ENCODE results near the gene TNK2. TPM values are rescaled to one million over a fixed set of nuclear protein-coding genes. Genes with fewer than 3 reads are reported as not detected.

The TNK2 gene
- polyA plus RNA-seq, 3 donors: 0.84 to 131 (median 1.8) TPM

DNA sequence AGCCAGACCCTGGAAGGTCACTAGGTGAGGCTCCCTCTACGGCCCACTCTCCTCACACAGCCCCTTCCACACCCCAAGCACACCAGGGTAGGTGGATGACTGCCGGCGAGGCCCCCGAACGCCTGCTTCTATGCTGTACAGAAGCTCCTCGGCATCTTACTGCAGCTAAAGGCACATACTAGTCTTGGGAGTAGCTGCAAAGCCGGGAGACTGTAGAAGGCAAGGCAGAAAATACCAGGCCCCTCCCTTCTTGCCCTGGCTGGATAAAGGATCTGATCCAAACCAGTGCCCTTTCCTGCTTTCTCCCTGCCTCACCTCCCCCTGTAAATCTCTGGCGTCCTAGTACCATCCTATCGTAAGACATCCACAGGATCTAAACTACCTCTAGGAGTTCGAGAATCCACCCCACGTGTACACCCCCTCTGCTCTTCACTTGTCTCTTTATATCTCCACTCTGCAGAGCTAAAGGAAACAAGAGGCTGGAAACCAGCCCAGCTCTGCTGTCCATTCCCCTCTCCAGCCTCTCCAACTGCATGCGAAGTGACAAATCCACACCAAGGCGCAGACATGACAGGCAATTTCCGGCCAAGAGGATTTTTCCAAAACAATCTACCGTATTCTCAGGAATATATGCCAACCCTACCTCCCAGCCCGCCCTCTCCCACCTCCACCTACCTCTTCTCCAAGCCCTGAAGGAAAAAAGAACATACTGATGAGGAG, 11.8 kb downstream of the TNK2 start:
- Histone ChIP-seq H4K20me1 (ENCODE audit: insufficient read depth, low read length) (peaks cover 33% of the 10 kb centered on the region), H3K9ac (ENCODE audit: insufficient read depth, low read length, poor library complexity, severe bottlenecking) (peak overlapping the region; percentile 88), H2AFZ (ENCODE audit: insufficient read depth, low read depth, low read length, poor library complexity, severe bottlenecking) (peak overlapping the region; percentile 62), H3K4me3 (replicated peaks in 1 of 3; ENCODE audit: low read depth in 2 of 3, low read length in 3 of 3) (peak overlapping the region; percentile 33 to 84 (median 38)), H3K36me3 (replicated peaks in 1 of 2; ENCODE audit: control insufficient read depth in 1 of 2, insufficient read depth in 2 of 2, low read length in 2 of 2) (peaks cover 8 to 9% of the 10 kb centered on the region in 2 donors), H3K4me1 (ENCODE audit: control insufficient read depth in 1 of 2, insufficient read depth in 2 of 2, low read length in 2 of 2) (peaks cover 74 to 82% of the 10 kb centered on the region in 2 donors), H3K27ac (ENCODE audit: low read depth in 1 of 2, low read length in 2 of 2) (peak overlapping the region; percentile 93 to 98), H3K4me2 (replicated peaks; ENCODE audit: extremely low read depth, low read length, poor library complexity, severe bottlenecking) (peak overlapping the region; percentile 99), H3K9me3 (replicated peaks in 1 of 2; ENCODE audit: control insufficient read depth in 1 of 2, insufficient read depth in 1 of 2, low read length in 2 of 2) (no peaks in the 10 kb centered on the region), H3K27me3 (ENCODE audit: control insufficient read depth in 2 of 2, insufficient read depth in 2 of 2, low read length in 2 of 2) (no peaks in the 10 kb centered on the region), H3K79me2 (ENCODE audit: insufficient read depth, low read length) (peaks cover 95% of the 10 kb centered on the region)
- Mint-ChIP-seq H3K4me1 (peaks cover 69% of the 10 kb centered on the region), H3K4me3 (peak overlapping the region; percentile 87 to 90), H3K36me3 (peaks cover 15 to 34% of the 10 kb centered on the region in 2 donors), H3K27ac (peak overlapping the region; percentile 88 to 99 (median 95)), H3K27me3 (ENCODE audit: low read depth in 3 of 3) (no peaks in the 10 kb centered on the region), H3K9me3 (peaks cover 0 to 1% (median 0%) of the 10 kb centered on the region in 7 donors)
- no peak for DNase-seq
- intact Hi-C loops (cut with micrococcal nuclease): no loop called here
- TF ChIP-seq, protein P1, sequence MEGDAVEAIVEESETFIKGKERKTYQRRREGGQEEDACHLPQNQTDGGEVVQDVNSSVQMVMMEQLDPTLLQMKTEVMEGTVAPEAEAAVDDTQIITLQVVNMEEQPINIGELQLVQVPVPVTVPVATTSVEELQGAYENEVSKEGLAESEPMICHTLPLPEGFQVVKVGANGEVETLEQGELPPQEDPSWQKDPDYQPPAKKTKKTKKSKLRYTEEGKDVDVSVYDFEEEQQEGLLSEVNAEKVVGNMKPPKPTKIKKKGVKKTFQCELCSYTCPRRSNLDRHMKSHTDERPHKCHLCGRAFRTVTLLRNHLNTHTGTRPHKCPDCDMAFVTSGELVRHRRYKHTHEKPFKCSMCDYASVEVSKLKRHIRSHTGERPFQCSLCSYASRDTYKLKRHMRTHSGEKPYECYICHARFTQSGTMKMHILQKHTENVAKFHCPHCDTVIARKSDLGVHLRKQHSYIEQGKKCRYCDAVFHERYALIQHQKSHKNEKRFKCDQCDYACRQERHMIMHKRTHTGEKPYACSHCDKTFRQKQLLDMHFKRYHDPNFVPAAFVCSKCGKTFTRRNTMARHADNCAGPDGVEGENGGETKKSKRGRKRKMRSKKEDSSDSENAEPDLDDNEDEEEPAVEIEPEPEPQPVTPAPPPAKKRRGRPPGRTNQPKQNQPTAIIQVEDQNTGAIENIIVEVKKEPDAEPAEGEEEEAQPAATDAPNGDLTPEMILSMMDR (IDR thresholded peaks at IDR 0.05): no peak
- 6% methylated on average over 10 of the region's 16 CpGs for WGBS (ENCODE audit: insufficient coverage)

DNA sequence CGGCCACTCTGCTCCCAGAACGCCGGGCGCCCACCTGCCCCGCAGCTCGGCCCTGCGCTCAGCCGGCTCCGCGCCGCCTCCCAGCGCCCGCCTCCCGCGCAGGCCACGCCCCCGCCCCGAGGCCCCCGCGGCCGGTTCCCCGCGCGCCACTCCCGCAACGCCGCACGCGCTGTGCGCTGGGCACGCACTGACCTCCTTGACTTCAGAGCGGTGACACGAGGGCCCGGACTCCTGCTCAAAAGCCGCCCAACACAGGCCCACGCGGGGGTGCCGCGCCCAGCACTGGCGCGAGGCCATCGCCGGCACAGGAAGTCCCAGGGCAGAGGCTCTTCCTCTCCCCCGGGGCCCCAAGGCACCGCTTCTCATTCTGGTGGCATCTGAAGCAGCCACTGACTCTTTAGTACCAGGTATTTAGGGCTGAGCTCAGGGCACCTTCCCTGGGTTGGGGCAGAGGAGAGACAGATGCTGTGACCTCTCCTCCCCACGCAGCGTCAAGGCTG, 12.4 kb downstream of the TNK2 start:
- peak overlapping the region; percentile 47 to 84 (median 55) for H3K4me3 ChIP-seq (replicated peaks in 1 of 3; ENCODE audit: low read depth in 2 of 3, low read length in 3 of 3)
- WGBS (ENCODE audit: insufficient coverage): 0% methylated on average over 44 of the region's 47 CpGs
- peaks cover 39% of the 10 kb centered on the region for H4K20me1 ChIP-seq (ENCODE audit: insufficient read depth, low read length)
- peaks cover 68 to 76% of the 10 kb centered on the region in 2 donors for H3K4me1 ChIP-seq (ENCODE audit: control insufficient read depth in 1 of 2, insufficient read depth in 2 of 2, low read length in 2 of 2)
- peak overlapping the region; percentile 88 to 99 (median 95) for H3K27ac Mint-ChIP-seq
- H3K9ac ChIP-seq (ENCODE audit: insufficient read depth, low read length, poor library complexity, severe bottlenecking): peak overlapping the region; percentile 88
- peak; percentile 84 to 88 (median 86) for DNase-seq
- H3K9me3 ChIP-seq (replicated peaks in 1 of 2; ENCODE audit: control insufficient read depth in 1 of 2, insufficient read depth in 1 of 2, low read length in 2 of 2): no peaks in the 10 kb centered on the region
- H3K27me3 ChIP-seq (ENCODE audit: control insufficient read depth in 2 of 2, insufficient read depth in 2 of 2, low read length in 2 of 2): no peaks in the 10 kb centered on the region
- peak overlapping the region; percentile 87 to 90 for H3K4me3 Mint-ChIP-seq
- peaks cover 0 to 1% (median 0%) of the 10 kb centered on the region in 7 donors for H3K9me3 Mint-ChIP-seq
- H3K4me1 Mint-ChIP-seq: peaks cover 63% of the 10 kb centered on the region
- peaks cover 9 to 14% of the 10 kb centered on the region in 2 donors for H3K36me3 ChIP-seq (replicated peaks in 1 of 2; ENCODE audit: control insufficient read depth in 1 of 2, insufficient read depth in 2 of 2, low read length in 2 of 2)
- intact Hi-C loops (cut with micrococcal nuclease): loop anchor here (1.0 to 2.0 kb wide), 2 partner anchors 10 to 13 kb away; partner anchors contain the start of gene TNK2 (in 1 of the 2)
- H3K36me3 Mint-ChIP-seq: peaks cover 15 to 36% of the 10 kb centered on the region in 2 donors
- no peaks in the 10 kb centered on the region for H3K27me3 Mint-ChIP-seq (ENCODE audit: low read depth in 3 of 3)
- H2AFZ ChIP-seq (ENCODE audit: insufficient read depth, low read depth, low read length, poor library complexity, severe bottlenecking): peak overlapping the region; percentile 62
- H3K79me2 ChIP-seq (ENCODE audit: insufficient read depth, low read length): peaks cover 95% of the 10 kb centered on the region
- TF ChIP-seq, protein P1 (IDR thresholded peaks at IDR 0.05): no peak
- H3K4me2 ChIP-seq (replicated peaks; ENCODE audit: extremely low read depth, low read length, poor library complexity, severe bottlenecking): peak overlapping the region; percentile 99
- peak overlapping the region; percentile 93 to 98 for H3K27ac ChIP-seq (ENCODE audit: low read depth in 1 of 2, low read length in 2 of 2)

All from CD14-positive monocyte (primary cell).